Stimulated activated CD8-positive, alpha-beta memory T cell treated with anti-CD3 and anti-CD28 coated beads, Interleukin-15, amount 100 ng/mL, for 24 hours (primary cell): ENCODE data around the gene OR8B8.
"Not testable (repeated sequence)": the region's sequence is repeated elsewhere in the genome, so short reads cannot be mapped to it uniquely, and the experiment has no call there.

Experiments used
- DNase-seq: peaks from one replicate; pipeline ENCODE4 v3.0.0-alpha.2; 2020; ENCODE audit warnings: low read depth

Gene OR8B8

DNA sequence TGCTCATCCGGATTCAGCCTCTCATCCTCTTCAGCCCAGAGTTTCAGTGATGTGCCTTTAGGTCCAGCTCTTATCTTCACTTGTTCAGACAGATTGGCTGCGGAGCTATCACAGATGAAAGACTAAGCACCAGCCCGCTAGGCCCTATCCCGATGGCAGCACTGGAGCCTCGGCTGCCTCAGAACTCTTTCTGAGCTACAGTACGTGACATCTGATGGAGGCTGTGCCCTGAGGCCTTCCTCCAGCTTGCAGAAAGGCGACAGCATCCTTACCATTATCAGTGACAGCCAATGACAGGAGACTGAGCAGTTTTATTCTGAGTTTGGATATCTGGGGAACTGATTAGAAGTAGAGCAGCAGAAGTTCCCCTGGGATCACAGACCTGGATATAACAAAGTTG is 4.0 kb downstream of the OR8B8 start:
- DNase-seq: no peak

DNA sequence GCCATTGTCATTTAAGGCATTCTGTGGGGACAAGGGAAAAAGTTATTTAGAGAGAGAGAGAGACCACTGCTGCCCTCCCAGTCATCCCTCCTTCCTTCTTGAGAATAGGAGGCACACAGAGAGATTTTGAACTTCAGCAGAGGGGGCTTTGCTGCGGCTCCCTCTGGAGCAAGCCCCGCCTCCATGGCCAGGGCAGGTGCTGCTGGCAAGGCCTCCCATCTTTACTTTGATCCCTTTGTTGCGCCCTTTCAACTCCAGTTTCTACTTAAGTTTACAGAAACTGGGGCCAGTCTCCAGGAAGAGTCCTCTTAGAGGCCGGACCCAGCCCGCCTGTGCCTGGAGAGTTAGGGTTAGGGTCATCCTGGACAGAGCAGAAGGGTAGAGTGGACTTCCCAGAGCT is 4.4 kb downstream of the OR8B8 start:
- DNase-seq: no peak

DNA sequence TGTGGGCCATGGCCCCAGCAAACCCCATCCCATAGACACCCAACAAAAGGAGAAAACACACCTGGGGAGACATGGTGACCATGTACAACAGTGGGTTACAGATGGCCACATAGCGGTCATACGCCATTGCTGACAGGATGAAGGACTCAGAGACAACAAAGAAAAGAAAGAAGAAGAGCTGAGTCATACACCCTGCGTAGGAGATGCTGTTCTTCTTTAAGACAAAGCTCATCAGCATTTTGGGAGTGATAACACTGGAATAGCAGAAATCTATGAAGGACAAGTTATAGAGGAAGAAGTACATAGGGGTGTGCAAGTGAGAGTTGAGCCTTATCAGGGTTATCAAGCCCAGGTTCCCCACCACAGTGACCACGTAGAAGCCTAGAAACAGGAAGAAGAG is 4.9 kb downstream of the OR8B8 start:
- DNase-seq: no peak

DNA sequence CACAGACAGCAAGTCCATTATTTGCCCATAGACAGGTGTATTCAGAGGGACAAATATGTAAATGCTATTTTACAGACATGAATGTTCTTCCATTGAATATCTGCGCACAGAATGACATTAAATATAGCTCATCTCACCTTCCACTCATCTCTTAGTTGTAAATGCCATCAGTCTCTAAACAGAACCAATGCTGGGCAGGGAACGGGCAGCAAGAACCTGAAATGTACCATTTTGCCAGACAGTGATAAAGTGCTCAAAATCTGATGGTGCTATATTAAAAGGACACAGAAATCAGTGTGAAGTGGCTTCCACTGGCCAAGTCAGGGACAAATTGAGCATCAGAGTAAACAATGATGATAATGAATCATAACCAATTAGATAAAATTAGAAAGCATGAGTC is 10.8 kb downstream of the OR8B8 start:
- no peak for DNase-seq

DNA sequence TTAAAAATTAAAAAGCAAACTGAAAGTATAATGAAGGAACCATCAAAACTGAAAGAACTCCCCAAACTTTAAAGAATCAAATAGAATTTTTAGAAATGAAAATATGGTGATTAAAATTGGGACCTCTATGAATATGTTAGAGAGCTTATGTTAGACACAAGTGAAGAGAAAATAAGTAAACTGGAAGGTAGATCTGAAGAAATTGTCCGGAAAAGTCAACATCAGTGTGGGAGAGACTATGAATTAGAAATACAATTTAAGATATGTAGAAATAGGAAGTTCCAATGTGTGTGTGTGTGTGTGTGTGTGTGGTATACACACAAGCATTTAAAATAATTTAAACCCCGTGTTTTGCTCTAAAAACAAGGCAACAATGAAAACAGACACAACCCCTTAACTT is 15.9 kb downstream of the OR8B8 start:
- DNase-seq: no peak

DNA sequence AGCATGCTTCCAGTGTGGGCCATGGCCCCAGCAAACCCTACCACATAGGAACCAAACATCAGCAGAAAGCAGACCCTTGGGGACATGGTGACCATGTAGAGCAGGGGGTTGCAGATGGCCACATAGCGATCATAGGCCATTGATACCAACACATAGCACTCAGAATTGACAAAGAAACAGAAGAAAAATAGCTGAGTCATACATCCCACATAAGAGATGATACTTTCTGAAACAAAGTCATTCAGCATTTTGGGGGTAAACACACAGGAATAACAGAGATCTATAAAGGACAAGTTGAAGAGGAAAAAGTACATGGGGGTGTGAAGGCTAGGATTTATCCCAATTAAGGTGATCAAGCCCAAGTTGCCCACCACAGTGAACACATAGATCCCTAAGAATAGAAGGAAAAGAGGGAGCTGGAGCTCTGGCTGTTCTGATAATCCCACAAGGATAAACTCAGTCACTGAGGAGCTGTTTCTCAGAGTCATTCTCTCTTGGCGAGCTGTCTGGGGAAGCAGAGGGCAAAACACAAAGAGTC is 21.0 kb downstream of the OR8B8 start, which contains the start of gene OR8B4:
OR8B4 (minus strand) TSS at position 488 of the 538 bp plus-strand sequence; CDS start at position 488, 0 bp downstream.
- DNase-seq: no peak

DNA sequence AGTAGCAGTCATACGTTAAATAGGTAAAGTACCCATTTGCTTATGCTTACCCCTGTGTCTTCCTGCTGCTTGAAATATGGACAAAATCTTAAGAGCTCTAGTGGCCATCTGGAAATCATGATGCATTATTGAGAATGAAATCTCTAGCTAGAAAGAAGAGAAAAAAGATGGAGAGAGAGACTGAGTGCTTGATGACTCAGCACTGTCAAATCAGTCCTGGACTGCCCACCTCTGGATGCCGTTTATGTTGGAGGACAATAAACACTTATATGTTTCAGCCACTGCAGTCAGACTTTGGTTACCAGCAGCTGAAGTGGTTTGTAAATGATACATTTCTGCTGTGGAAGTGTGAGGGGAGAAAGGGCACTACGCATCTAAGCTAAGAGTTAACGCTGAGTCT is 24.5 kb downstream of the OR8B8 start:
- no peak for DNase-seq

DNA sequence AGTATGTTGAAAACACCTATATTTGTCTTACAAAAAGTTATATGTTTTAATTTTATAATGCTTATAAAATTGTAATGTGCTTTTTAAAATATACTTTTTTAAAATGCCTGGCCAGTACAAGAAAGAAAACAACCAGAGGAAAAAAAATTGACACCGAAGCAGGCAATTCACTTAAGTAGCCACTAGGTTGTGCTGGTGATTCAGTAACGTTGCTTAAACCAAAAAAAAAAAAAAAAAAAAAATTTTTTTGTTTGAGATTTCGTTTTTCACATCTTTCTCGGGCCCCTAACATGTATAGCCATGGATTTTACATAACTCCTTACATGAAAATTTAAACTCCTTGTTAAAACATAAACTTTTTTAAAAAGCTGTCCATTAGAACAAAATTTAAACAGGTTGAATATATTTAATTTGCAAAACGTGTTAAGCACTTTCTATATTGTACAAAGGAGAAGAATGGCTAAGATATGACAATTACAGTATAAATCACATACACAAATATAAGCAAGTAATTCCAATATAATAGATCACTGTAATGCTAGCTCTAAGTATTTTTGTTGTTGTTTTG is 30.1 kb downstream of the OR8B8 start:
- no peak for DNase-seq

DNA sequence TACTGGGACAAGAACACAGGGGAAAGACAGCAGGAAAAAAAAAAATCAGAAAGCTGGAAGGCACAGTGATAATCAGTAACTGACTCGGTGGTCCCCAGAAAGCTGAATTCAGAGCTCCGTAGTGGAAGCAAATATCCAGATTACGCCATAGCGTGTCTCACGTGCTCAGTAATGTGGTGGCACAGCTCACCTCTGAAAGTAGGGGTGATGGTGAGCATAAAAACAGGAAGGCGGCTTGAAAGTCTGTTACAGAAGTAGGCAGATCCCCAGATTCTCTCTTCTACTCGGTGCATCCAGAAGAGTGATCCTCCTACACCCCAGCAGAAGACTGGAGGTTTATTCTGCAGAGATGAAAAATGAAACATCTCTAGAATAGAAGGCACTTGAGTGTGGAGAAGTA is 35.6 kb downstream of the OR8B8 start:
- DNase-seq: no peak

DNA sequence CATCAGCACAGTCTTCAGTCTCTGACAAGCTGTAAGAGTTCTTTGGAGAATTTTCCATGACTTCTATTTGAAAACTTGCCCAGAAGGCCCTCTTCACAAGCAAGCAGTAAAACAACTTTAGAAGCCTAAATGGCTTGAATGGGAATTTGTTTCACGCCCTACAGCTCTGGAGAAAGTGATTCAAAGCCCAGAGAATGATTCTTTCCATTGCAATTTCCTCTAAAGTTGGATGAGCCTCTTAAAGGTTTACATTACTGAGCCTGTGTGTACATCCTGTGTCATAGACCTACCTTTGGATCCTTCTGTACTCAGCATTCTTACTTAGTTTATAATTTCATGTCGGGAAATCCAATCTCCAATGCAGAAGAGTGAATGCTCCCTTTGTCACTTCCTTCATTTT is 39.9 kb downstream of the OR8B8 start:
- DNase-seq: no peak

DNA sequence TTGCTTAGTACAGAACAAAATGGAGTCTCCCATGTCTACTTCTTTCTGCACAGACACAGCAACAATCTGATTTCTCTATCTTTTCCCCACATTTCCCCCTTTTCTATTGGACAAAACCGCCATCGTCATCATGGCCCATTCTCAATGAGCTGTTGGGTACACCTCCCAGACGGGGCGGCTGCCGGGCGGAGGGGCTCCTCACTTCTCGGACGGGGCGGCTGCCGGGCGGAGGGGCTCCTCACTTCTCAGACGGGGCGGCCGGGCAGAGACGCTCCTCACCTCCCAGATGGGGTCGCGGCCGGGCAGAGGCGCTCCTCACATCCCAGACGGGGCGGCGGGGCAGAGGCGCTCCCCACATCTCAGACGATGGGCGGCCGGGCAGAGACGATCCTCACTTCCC is 42.3 kb downstream of the OR8B8 start:
- not testable (repeated sequence) for DNase-seq

DNA sequence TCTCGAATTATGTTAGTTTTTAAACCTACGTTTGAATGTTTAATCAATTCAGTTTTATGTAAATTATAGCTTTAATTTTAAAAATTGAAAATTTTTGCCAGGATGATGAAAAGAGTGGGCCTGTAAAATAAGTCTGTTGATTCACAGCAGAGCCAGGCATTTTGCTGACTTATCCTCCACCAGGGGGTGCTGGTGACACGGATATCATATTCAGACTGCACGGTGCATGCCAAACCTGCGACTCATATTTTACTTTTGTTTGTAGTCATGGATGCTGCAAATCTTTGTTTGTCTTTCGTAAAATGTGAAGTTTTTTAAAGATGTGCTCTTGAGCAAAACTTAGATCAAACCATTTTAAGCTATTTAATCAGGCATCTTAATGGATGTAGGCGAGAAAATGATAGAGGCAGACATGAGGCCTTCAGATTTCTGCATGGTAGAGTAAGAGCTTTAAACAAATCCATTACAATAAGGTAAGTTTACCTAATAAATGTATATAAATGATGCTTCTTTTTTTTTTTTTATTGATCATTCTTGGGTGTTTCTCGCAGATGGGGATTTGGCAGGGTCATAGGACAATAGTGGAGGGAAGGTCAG is 43.1 kb downstream of the OR8B8 start:
- DNase-seq: no peak

DNA sequence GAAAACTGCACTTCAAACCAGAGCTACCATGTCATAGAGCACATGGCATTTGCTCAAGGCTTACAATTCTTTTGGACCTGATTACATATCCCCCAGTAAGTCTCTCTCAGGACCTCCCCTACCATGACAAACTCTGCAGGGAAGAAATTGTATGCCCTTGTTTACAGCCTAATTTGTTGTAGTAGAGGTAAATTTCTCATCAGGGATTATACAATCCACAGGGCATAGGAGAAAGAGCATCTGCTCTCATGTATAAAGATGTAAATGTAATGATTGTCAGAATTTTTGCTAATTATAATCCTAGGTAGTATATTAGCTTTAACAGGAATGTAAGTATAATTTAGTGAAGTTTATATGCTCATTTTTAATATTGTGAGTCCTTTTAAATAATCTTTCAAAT is 46.6 kb downstream of the OR8B8 start, which contains the start of gene OR8B3:
OR8B3 (minus strand) TSS at position 101 of the 400 bp plus-strand sequence. CDS start 1,673 bp downstream, outside the sequence.
- no peak for DNase-seq

DNA sequence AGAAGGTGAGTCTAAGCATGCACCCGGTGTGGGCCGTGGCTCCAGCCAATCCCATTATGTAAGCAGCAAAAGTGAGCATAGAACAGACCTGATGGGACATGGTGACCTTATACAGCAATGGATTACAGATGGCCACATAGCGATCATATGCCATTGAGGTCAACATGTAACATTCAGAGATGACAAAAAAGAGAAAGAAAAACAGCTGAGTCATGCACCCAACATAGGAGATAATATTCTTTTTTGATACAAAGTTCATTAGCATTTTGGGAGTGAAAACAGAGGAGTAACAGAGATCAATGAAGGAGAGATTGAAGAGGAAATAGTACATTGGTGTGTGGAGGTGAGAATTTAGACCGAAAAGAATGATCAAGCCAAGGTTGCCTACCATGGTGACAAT is 48.6 kb downstream of the OR8B8 start:
- DNase-seq: not testable (repeated sequence)

DNA sequence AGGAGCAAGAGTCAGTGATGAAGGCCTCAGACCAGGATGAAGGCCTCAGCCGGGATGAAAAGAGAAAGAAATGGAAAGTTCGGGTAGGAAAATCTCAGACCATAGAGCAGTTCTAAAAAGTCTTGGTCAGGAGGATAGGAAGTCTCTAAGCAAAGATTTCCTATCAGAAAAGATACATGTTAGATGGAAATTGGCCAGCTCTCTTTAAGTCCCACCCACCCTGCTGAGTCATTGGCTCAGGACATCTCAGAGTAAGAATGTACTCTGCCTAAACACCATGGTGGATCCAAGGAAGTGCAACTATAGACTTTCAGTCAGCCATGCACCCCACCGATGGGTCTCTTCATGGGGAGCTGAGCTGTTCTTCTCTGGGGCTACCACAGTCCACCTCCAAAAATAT is 51.1 kb downstream of the OR8B8 start:
- DNase-seq: no peak
